Subcutaneous adipose tissue (tissue), 4 donors: ENCODE data around the gene PTP4A2. TPM values are rescaled to one million over a fixed set of nuclear protein-coding genes. Genes with fewer than 3 reads are reported as not detected.

Experiments used
- total RNA-seq, 4 donors: library from RNA; depleted of rRNA; stranded (reverse); fragments of >200 nt; gene quantifications; one replicate each; pipeline ENCODE4 v1.1.0, GENCODE V29; 2016
- TF ChIP-seq, protein P1 (sequence below): fragments of 450-650 bp; IDR thresholded peaks from one replicate; pipeline ENCODE4 v1.5.1; 2016; ENCODE audit warnings: low read depth, mild to moderate bottlenecking, control low read depth, antibody characterized with exemption, moderate library complexity

Gene PTP4A2
- total RNA-seq, 4 donors from 2014 or later: 223 to 778 (median 268) TPM

DNA sequence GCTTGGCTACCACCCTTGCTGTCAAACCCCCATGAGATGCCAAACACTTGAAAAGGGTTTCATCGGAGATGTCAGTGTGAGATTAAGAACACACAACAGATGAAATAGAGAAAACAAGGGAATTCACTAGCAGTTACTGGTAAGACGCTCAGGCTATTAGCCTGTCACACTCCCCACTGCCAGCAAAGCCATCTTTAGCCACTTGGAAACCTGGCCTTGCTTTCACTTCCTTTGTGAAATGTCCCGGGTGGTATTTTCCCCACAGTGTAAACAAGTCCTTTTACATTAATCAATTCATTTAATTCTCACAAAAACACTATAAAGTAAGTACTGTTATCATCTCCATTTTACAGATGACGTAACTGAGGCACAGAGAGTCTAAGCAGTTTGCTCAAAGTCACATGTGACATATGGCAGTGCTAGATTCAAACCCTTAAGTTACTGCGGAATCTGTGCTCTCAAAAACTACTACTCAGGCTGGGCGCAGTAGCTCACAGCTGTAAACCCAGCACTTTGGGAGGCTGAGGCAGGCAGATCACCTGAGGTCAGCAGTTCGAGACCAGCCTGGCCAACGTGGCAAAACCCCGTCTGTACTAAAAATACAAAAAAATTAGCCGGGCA, 42.8 kb upstream of the PTP4A2 start:
- TF ChIP-seq, protein P1, sequence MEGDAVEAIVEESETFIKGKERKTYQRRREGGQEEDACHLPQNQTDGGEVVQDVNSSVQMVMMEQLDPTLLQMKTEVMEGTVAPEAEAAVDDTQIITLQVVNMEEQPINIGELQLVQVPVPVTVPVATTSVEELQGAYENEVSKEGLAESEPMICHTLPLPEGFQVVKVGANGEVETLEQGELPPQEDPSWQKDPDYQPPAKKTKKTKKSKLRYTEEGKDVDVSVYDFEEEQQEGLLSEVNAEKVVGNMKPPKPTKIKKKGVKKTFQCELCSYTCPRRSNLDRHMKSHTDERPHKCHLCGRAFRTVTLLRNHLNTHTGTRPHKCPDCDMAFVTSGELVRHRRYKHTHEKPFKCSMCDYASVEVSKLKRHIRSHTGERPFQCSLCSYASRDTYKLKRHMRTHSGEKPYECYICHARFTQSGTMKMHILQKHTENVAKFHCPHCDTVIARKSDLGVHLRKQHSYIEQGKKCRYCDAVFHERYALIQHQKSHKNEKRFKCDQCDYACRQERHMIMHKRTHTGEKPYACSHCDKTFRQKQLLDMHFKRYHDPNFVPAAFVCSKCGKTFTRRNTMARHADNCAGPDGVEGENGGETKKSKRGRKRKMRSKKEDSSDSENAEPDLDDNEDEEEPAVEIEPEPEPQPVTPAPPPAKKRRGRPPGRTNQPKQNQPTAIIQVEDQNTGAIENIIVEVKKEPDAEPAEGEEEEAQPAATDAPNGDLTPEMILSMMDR: no peak

DNA sequence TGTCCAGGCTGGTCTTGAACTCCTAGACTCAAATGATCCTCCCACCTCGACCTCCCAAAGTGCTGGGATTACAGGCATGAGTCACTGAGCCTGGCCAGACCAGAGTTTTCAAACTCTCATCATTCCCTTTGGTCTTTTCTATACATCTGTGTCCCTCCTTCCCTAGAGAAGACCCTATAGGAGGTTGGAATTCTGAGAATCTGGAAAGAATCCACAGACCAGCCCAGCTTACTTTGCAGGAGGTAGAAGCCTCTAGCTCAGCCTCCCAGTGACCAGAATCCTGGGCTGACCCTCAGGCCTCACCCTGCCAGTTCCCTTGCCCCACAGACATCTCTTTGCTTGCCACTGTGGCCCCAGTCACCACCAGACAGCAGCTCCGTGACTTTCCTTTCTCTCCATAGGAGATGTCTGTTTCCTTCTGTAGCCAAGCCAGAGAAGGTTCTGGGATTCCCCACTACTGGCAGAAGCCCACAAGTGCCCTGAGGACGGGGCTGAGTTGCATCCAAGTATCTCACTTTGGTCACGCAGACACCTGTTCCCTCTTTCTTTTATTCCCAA, 40.8 kb upstream of the PTP4A2 start:
- TF ChIP-seq, protein P1: no peak

DNA sequence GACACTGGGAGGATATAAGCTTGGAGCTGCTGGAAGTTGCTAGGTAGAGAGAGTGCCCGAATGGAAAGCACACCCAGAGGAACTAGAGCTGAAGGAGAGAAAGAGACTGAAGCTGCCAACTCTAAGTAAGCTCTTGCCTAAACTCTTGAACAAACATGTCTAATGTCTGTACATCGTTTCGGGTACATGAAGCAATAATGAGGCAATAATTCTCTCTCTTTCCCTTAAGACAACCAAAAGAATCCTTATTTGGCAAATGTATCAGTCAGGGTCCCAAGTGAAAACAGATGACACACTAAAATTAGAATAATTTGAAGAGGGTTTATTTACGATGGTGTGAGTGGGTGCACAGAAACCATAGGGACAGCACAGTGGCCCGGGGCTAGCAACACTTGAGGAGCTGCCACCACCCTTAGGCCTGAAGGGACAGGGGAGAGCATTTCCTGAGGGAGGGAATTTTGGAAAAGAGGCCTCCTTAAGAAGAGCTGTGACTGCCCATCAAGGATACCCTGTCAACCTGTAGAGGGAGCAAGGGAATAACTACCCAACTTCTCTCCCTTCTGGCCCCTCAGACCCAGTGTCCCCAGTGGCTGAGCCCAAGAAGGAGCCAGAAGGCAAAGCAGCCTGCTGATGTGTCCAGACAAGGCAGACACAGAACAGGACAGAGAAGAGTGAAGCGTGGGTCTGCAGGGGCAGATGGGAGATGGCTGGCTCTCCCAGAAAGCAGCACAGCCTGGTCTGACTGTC, 39.4 kb upstream of the PTP4A2 start:
- TF ChIP-seq, protein P1: no peak

DNA sequence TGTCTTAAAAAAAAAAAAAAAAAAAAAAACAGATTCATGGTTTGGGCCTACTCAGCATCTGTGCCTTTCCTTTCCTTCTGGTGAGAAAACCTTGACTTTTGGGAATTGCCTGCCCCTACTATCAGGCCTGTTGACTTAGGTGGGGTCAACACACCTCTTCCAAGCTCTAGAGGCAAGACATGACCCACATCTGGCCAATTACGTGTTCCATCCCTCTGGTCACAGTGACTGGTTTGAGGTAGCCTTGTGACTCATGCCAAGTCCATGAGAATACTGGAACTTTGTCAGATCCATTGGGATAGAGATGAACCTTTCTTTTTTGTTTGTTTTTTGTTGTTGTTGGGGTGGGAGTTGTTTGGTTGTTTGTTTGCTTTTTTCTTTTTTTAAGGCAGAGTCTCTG, 38.2 kb upstream of the PTP4A2 start:
- TF ChIP-seq, protein P1: no peak

DNA sequence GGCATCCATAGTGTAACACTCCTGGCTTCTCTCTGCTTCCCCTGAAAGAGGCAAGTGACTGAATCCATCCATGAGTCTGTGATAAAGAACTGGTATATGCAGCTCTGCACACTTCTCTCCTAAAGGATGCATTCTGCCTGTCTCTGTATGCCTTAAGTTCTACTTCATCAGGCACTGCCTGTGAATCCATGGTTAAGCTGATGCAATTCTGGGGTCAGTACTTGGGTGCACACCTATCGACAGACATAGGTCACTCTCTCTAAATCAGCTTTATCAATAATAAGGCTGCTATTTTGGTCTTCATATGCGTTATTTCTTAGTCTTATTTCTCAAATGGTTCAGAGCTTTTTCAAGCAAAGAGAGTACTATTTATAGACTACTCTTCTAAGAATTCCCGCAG, 32.7 kb upstream of the PTP4A2 start:
- TF ChIP-seq, protein P1: no peak

DNA sequence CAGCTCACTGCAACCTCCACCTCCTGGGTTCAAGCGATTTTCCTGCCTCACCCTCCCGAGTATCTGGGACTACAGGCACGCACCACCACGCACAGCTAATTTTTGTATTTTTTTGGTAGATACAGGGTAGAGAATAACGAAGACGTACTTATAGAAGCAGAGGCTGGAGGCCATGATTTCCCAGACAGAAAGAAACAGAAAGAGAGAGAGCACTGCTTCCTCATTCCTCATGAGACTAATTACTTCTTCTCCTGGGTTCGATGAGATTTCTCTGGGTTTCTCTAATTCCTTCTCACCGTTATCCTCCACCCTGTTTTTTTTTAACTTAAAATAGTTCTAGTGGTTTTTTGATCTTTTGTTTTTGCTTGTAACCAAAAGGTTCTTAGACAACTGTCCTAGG, 23.4 kb upstream of the PTP4A2 start:
- TF ChIP-seq, protein P1: no peak
